SK-N-SH (cell line): ENCODE data around the gene NMS. TPM values are rescaled to one million over a fixed set of nuclear protein-coding genes. Genes with fewer than 3 reads are reported as not detected.

Experiments
- CTCF ChIA-PET: fragments of 300-600, 350-600 bp; formaldehyde crosslinking; extraction: SDS; loops from one replicate; lab custom pipeline; 2021; lab: Yijun Ruan, JAX
- POLR2A ChIA-PET: fragments of 350-600 bp; sonication (Branson Sonifier 250); formaldehyde crosslinking; extraction: SDS; loops from one replicate; lab custom pipeline; 2020; ENCODE audit warnings: antibody characterized with exemption, inconsistent platforms; lab: Yijun Ruan, JAX
- DNase-seq: peaks from one replicate; pipeline ENCODE4 v3.0.0; 2012
- H2AFZ ChIP-seq: fragments of 200-600 bp; sonication (generic); 2 replicates; pipeline ENCODE4 v1.8.1; 2016; ENCODE audit warnings: antibody characterized with exemption, mild to moderate bottlenecking, low read depth
- H3F3A ChIP-seq: fragments of 200-600 bp; sonication (generic); replicated peaks from 2 replicates; pipeline ENCODE3; 2016; ENCODE audit warnings: antibody characterized with exemption, mild to moderate bottlenecking; ENCODE audit not compliant: insufficient read depth
- H3K27ac ChIP-seq, 2 experiments: fragments of 200-500 bp in 1 of 2; fragments of 200-600 bp in 1 of 2; sonication (Bioruptor generic) in 1 of 2; sonication (generic), shearing (Covaris generic) in 1 of 2; 2 replicates each; pipeline versions ENCODE4 v1.5.1 to v1.6.1; 2014 to 2016; ENCODE audit warnings: low read depth in 2 of 2, inconsistent platforms in 1 of 2, low read length in 1 of 2, mild to moderate bottlenecking in 1 of 2, mixed read lengths in 1 of 2
- H3K27me3 ChIP-seq: fragments of 200-600 bp; sonication (generic), shearing (Covaris generic); 2 replicates; pipeline ENCODE4 v1.6.1; 2016; ENCODE audit warnings: mixed run types; ENCODE audit not compliant: insufficient read depth
- H3K36me3 ChIP-seq, 2 experiments: fragments of 200-500 bp in 1 of 2; fragments of 200-600 bp in 1 of 2; sonication (Bioruptor generic) in 1 of 2; sonication (generic) in 1 of 2; replicated peaks in 1 of 2; 2 replicates each; pipeline versions ENCODE3 to v1.5.1; 2014 to 2016; ENCODE audit warnings: low read length in 1 of 2, mild to moderate bottlenecking in 1 of 2; ENCODE audit not compliant: insufficient read depth in 2 of 2, control insufficient read depth in 1 of 2
- H3K4me1 ChIP-seq, 2 experiments: fragments of 200-500 bp in 1 of 2; fragments of 200-600 bp in 1 of 2; sonication (Bioruptor generic) in 1 of 2; sonication (generic), shearing (Covaris generic) in 1 of 2; 2 replicates each; pipeline versions ENCODE4 v1.5.1 to v1.6.1; 2014 to 2016; ENCODE audit warnings: low read depth in 1 of 2, low read length in 1 of 2, mixed run types in 1 of 2; ENCODE audit not compliant: insufficient read depth in 2 of 2, control insufficient read depth in 1 of 2
- H3K4me2 ChIP-seq: fragments of 200-600 bp; sonication (generic), shearing (Covaris generic); 2 replicates; pipeline ENCODE4 v1.6.1; 2017; ENCODE audit warnings: mixed run types
- H3K4me3 ChIP-seq, 2 experiments: fragments of 200-500 bp in 1 of 2; fragments of 200-600 bp in 1 of 2; sonication (Bioruptor generic) in 1 of 2; sonication (generic), shearing (Covaris generic) in 1 of 2; 2 replicates each; pipeline versions ENCODE4 v1.5.1 to v1.8.1; 2014 to 2016; ENCODE audit warnings: low read depth in 2 of 2, inconsistent platforms in 1 of 2, low read length in 1 of 2, mild to moderate bottlenecking in 1 of 2, mixed read lengths in 1 of 2, moderate library complexity in 1 of 2
- H3K79me2 ChIP-seq: fragments of 200-600 bp; sonication (generic); 2 replicates; pipeline ENCODE4 v1.8.1; 2017; ENCODE audit warnings: mild to moderate bottlenecking; ENCODE audit not compliant: insufficient read depth
- H3K9ac ChIP-seq: fragments of 200-600 bp; sonication (generic); 2 replicates; pipeline ENCODE4 v1.6.1; 2017; ENCODE audit warnings: mixed run types
- H3K9me2 ChIP-seq: fragments of 200-600 bp; sonication (generic); 2 replicates; pipeline ENCODE4 v1.6.1; 2017; ENCODE audit warnings: mixed run types
- H3K9me3 ChIP-seq: fragments of 200-600 bp; sonication (generic); 2 replicates; pipeline ENCODE4 v1.6.1; 2017; ENCODE audit warnings: mixed run types, mild to moderate bottlenecking, moderate library complexity
- H4K20me1 ChIP-seq: fragments of 200-600 bp; sonication (generic); 2 replicates; pipeline ENCODE4 v1.6.1; 2017; ENCODE audit warnings: mild to moderate bottlenecking, mixed run types; ENCODE audit not compliant: insufficient read depth
- CHD2 ChIP-seq: fragments of 150-350 bp; IDR thresholded peaks from 2 replicates; pipeline ENCODE4 v1.6.1; 2018; ENCODE audit warnings: low read length; ENCODE audit not compliant: partially characterized antibody
- ELF1 ChIP-seq: IDR thresholded peaks from 2 replicates; pipeline ENCODE4 v1.4.0; 2012
- EP300 ChIP-seq, 2 experiments: IDR thresholded peaks; 2 replicates each; pipeline versions ENCODE4 v1.4.0 to v1.6.1; 2012; ENCODE audit warnings: borderline replicate concordance in 1 of 2, low read depth in 1 of 2, low read length in 1 of 2
- EZH2phosphoT487 ChIP-seq: fragments of 200-600 bp; sonication (generic); IDR thresholded peaks from 2 replicates; pipeline ENCODE4 v1.6.1; 2017; ENCODE audit warnings: low read depth, mixed run types, mild to moderate bottlenecking, antibody characterized with exemption, moderate library complexity, borderline replicate concordance
- FOSL2 ChIP-seq: IDR thresholded peaks from 2 replicates; pipeline ENCODE4 v1.4.0; 2012; ENCODE audit warnings: low read depth, mild to moderate bottlenecking, moderate library complexity, borderline replicate concordance
- FOXJ3 ChIP-seq: sonication (generic); formaldehyde crosslinking; IDR thresholded peaks from 2 replicates; pipeline ENCODE4 v1.5.1; 2020; ENCODE audit warnings: mild to moderate bottlenecking, missing genetic modification reagents
- GATA2 ChIP-seq: sonication (generic); formaldehyde crosslinking; IDR thresholded peaks from 2 replicates; pipeline ENCODE4 v1.5.0; 2020; ENCODE audit warnings: mild to moderate bottlenecking, missing genetic modification reagents
- MEF2A ChIP-seq: IDR thresholded peaks from 2 replicates; pipeline ENCODE4 v1.4.0; 2012; ENCODE audit warnings: low read depth, borderline replicate concordance
- MXI1 ChIP-seq: IDR thresholded peaks from 2 replicates; pipeline ENCODE4 v1.6.1; 2012; ENCODE audit warnings: mild to moderate bottlenecking, low read depth, low read length, improper control_type of control experiment
- NRF1 ChIP-seq: IDR thresholded peaks from 2 replicates; pipeline ENCODE4 v1.6.1; 2012; ENCODE audit warnings: low read depth, mild to moderate bottlenecking, low read length
- POLR2AphosphoS5 ChIP-seq: IDR thresholded peaks from 2 replicates; pipeline ENCODE4 v1.6.1; 2012; ENCODE audit warnings: low read depth, low read length
- RAD21 ChIP-seq: IDR thresholded peaks from 2 replicates; pipeline ENCODE4 v1.6.1; 2012; ENCODE audit warnings: mild to moderate bottlenecking, low read length
- RFX5 ChIP-seq: IDR thresholded peaks from 2 replicates; pipeline ENCODE4 v1.6.1; 2012; ENCODE audit warnings: mild to moderate bottlenecking, improper control_type of control experiment, low read length
- RXRA ChIP-seq: IDR thresholded peaks from 2 replicates; pipeline ENCODE4 v1.4.0; 2012; ENCODE audit warnings: low read depth, mild to moderate bottlenecking, borderline replicate concordance
- TAF1 ChIP-seq: IDR thresholded peaks from 2 replicates; pipeline ENCODE4 v1.6.1; 2012; ENCODE audit warnings: low read depth, mild to moderate bottlenecking, low read length, moderate library complexity, borderline replicate concordance
- YY1 ChIP-seq: IDR thresholded peaks from 2 replicates; pipeline ENCODE4 v1.4.0; 2012; ENCODE audit warnings: low read depth, mild to moderate bottlenecking
- WGBS: methylation state at CpG from one replicate; pipeline ENCODE4 v1.1.6; 2017; ENCODE audit warnings: low lambda C conversion rate; 5-methylcytosine and 5-hydroxymethylcytosine counted together
- polyA plus RNA-seq, 3 experiments: library from polyadenylated mRNA; depleted of rRNA; stranded (reverse); fragments of >200 nt; gene quantifications; 2 replicates each; pipeline ENCODE4 v1.2.3, GENCODE V29; 2012
- TF ChIP-seq, protein P1 (sequence below): fragments of 200-600 bp; sonication (generic); IDR thresholded peaks from 2 replicates; pipeline ENCODE4 v1.6.1; 2017; ENCODE audit warnings: antibody characterized with exemption, mild to moderate bottlenecking, moderate library complexity
- TF ChIP-seq, protein P2 (sequence below): IDR thresholded peaks from 2 replicates; pipeline ENCODE4 v1.4.0; 2012; ENCODE audit warnings: low read depth
- TF ChIP-seq, protein P3 (sequence below): IDR thresholded peaks from 2 replicates; pipeline ENCODE4; 2012

NMS gene
- polyA plus RNA-seq, 1 of the 3 experiments (the other 2 are of a cell fraction), result not detected

DNA sequence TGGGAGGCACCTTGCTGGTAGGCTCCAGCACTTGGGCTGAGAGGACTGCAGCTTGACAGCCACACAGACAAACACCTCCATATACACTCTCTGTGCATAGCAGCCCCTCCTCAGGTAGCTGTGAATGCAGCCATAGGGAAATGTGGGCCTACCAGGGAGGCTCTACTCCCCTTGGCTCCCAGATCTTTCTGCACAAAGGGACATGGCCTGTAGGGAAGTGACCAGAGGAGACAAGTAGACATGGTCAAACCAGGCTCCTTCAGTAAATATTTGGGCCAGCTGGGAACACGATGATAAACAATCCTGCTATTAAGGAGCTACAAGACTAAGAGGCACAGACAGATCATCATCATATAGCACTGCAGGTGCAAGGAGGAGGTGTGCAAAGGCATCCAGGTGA, 56.6 kb downstream of the NMS start (continued):
- TF ChIP-seq, protein P1, sequence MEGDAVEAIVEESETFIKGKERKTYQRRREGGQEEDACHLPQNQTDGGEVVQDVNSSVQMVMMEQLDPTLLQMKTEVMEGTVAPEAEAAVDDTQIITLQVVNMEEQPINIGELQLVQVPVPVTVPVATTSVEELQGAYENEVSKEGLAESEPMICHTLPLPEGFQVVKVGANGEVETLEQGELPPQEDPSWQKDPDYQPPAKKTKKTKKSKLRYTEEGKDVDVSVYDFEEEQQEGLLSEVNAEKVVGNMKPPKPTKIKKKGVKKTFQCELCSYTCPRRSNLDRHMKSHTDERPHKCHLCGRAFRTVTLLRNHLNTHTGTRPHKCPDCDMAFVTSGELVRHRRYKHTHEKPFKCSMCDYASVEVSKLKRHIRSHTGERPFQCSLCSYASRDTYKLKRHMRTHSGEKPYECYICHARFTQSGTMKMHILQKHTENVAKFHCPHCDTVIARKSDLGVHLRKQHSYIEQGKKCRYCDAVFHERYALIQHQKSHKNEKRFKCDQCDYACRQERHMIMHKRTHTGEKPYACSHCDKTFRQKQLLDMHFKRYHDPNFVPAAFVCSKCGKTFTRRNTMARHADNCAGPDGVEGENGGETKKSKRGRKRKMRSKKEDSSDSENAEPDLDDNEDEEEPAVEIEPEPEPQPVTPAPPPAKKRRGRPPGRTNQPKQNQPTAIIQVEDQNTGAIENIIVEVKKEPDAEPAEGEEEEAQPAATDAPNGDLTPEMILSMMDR, result no peak
- TF ChIP-seq RAD21 (no peak), FOXJ3 (CRISPR knock-in tag) (no peak), POLR2AphosphoS5 (no peak), EP300 (IDR thresholded peaks at IDR 0.05; ENCODE audit: borderline replicate concordance in 1 of 2, low read depth in 1 of 2, low read length in 1 of 2) (no peak), GATA2 (no peak), MXI1 (no peak), NRF1 (no peak), CHD2 (no peak), FOSL2 (no peak), YY1 (no peak)
- TF ChIP-seq, protein P2, sequence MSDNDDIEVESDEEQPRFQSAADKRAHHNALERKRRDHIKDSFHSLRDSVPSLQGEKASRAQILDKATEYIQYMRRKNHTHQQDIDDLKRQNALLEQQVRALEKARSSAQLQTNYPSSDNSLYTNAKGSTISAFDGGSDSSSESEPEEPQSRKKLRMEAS, result no peak

DNA sequence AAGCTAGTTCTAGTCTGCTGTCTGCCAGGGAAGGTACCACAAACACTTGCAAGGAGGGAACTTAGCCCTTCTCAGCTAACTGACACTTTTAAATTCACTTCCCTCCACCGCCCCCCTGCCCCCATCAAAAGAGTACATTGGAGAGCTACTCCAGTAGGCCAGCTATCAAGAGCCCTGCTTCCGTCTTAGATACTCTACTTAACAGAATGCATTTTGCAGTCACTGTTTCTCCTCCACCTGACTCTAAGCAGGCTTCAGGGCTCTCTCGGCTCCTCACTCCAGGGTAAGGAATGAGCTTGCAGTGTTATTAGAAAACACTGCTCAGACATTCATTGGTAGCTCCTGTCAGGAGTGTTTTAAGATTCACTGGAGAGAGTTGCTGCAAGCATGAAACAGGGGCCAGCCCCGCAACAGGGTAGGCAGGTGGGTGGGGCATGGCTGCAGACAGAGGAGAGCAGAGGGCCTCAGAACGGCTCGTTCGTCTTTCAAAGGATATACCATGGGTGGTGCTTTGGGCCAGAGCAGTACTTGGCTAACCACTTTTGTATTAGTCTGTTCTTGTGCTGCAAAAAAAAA, 57.2 kb downstream of the NMS start:
- WGBS, result 31% methylated on average over 7 of the region's 7 CpGs
- no peak overlapping the region for H2AFZ ChIP-seq

More for the DNA sequence above, 57.2 kb downstream of the NMS start:
- no peak overlapping the region for H3K9ac ChIP-seq
- H3K9me2 ChIP-seq, result no peaks in the 10 kb centered on the region
- no peak overlapping the region for H3K4me3 ChIP-seq
- DNase-seq, result no peak
- no peak for TF ChIP-seq CHD2
- TF ChIP-seq RXRA, result no peak
- TF ChIP-seq POLR2AphosphoS5, result no peak
- no peak for TF ChIP-seq MEF2A
- TF ChIP-seq, protein P3, sequence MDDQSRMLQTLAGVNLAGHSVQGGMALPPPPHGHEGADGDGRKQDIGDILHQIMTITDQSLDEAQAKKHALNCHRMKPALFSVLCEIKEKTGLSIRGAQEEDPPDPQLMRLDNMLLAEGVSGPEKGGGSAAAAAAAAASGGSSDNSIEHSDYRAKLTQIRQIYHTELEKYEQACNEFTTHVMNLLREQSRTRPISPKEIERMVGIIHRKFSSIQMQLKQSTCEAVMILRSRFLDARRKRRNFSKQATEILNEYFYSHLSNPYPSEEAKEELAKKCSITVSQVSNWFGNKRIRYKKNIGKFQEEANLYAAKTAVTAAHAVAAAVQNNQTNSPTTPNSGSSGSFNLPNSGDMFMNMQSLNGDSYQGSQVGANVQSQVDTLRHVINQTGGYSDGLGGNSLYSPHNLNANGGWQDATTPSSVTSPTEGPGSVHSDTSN, result no peak
- TF ChIP-seq RFX5, result no peak
- TF ChIP-seq ELF1, result no peak
- TF ChIP-seq EZH2phosphoT487, result no peak
- TF ChIP-seq, protein P1, result no peak
- TF ChIP-seq TAF1, result no peak
- TF ChIP-seq, protein P2, result no peak
- TF ChIP-seq, all 33 proteins: peak for 0
- Histone ChIP-seq H3F3A (no peaks in the 10 kb centered on the region), H3K36me3 (no peaks in the 10 kb centered on the region), H3K79me2 (no peaks in the 10 kb centered on the region), H3K27ac (no peak overlapping the region), H4K20me1 (no peaks in the 10 kb centered on the region), H3K4me2 (no peak overlapping the region), H3K4me1 (no peaks in the 10 kb centered on the region), H3K9me3 (no peaks in the 10 kb centered on the region), H3K27me3 (no peaks in the 10 kb centered on the region)
- CTCF ChIA-PET, result no interaction called here
- POLR2A ChIA-PET, result no interaction called here
